Measurements from ENCODE around the gene FADD.
"Not testable (repeated sequence)": the region's sequence is repeated elsewhere in the genome, so short reads cannot be mapped to it uniquely, and the experiment has no call there.

FADD gene

DNA sequence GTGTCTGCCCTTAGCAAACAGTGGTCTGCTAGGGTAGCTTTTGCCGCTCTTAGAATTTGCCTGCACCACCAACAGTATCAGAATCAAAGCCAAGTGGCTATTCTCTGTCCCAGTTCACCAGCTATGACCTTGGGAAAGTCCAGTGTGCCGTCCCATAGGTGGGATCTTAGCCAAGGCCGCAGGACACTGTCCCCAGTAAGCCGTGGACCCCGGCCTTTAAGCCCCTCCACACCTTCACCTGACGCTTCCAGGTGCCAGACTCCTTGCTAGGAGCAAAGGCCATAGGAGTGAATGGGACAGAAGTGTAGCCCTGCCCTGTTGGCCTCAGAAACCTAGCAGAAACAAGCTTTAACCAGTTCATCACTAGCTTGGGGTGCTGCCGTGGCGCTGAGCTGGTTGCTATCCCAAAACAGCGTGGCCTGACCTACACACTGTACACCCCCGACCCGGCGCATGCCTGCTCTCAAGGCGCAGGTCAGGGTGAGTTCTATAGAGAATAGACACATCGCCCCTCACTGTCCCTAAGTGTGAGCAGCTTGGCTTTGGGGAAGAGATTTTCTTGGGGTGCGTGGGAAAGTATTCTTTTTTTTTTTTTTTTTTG is 4.5 kb downstream of the FADD start:
- H3K4me1 ChIP-seq (ENCODE audit: insufficient read depth, low read length), result peaks cover 14% of the 10 kb centered on the region
- H3K36me3 ChIP-seq (ENCODE audit: insufficient read depth, low read length), result peaks cover 31% of the 10 kb centered on the region
- no peak overlapping the region for H3K4me3 ChIP-seq (ENCODE audit: low read depth in 1 of 2, low read length in 2 of 2)
- H3K27me3 ChIP-seq (ENCODE audit: control insufficient read depth in 1 of 2, insufficient read depth in 2 of 2, low read length in 2 of 2), result no peaks in the 10 kb centered on the region
- H3K27ac ChIP-seq (ENCODE audit: low read depth, low read length), result no peak overlapping the region
- H3K9me3 ChIP-seq (ENCODE audit: low read length), result no peaks in the 10 kb centered on the region
- H3K9ac ChIP-seq (ENCODE audit: low read length), result no peak overlapping the region

DNA sequence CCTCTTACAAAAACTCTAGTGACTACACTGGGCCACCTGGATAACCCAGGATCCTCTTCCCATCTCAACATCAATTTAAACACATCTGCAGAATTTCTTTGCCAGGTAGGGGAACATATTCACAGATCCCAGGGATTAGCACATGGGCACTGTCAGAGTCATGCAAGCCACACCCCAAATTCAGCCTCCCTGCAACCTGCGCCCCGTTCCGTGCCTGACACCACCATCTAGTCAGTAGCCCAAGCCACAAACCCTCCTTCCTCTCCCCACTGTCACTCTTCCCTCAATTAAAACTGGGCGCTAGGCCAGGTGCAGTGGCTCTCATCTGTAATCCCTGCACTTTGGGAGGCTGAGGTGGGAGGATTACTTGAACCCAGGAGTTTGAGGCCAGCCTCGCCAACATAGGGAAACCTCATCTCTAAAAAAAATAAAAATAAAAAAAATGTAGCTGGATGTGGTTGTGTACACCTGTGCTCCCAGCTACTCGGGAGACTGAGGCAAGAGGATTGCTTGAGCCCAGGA is 6.4 kb downstream of the FADD start:
- H3K4me1 ChIP-seq (ENCODE audit: insufficient read depth, low read length), result peaks cover 8% of the 10 kb centered on the region
- H3K27ac ChIP-seq (ENCODE audit: low read depth, low read length), result no peak overlapping the region
- H3K4me3 ChIP-seq (ENCODE audit: low read depth in 1 of 2, low read length in 2 of 2), result no peak overlapping the region
- H3K36me3 ChIP-seq (ENCODE audit: insufficient read depth, low read length), result peaks cover 31% of the 10 kb centered on the region
- no peak overlapping the region for H3K9ac ChIP-seq (ENCODE audit: low read length)
- no peaks in the 10 kb centered on the region for H3K27me3 ChIP-seq (ENCODE audit: control insufficient read depth in 1 of 2, insufficient read depth in 2 of 2, low read length in 2 of 2)
- no peaks in the 10 kb centered on the region for H3K9me3 ChIP-seq (ENCODE audit: low read length)

DNA sequence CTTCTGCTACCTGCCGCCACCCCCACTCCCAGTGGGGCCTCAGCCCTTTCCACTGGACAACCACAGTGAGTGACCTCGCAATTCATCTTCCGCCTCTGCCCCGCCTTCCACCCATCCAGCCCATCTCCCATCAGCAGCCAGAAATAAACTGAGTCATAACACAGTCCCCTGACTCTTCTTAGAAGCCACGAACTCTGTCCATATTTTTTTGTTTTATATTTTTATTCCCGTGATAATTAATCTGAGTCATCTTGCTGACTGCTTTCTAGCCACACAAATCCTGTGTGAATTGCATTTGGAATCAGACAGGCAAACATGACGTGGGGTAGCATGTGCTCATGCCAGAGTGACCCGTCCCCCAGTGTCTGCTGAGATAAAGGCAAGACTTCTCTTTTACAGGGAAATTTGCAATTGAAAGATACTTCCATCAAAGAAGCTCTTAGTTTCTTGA is 7.0 kb downstream of the FADD start:
- Histone ChIP-seq H3K9me3 (ENCODE audit: low read length) (no peaks in the 10 kb centered on the region), H3K4me1 (ENCODE audit: insufficient read depth, low read length) (peaks cover 2% of the 10 kb centered on the region), H3K27me3 (ENCODE audit: control insufficient read depth in 1 of 2, insufficient read depth in 2 of 2, low read length in 2 of 2) (no peaks in the 10 kb centered on the region), H3K36me3 (ENCODE audit: insufficient read depth, low read length) (peaks cover 31% of the 10 kb centered on the region), H3K9ac (ENCODE audit: low read length) (no peak overlapping the region), H3K4me3 (ENCODE audit: low read depth in 1 of 2, low read length in 2 of 2) (no peak overlapping the region), H3K27ac (ENCODE audit: low read depth, low read length) (no peak overlapping the region)

DNA sequence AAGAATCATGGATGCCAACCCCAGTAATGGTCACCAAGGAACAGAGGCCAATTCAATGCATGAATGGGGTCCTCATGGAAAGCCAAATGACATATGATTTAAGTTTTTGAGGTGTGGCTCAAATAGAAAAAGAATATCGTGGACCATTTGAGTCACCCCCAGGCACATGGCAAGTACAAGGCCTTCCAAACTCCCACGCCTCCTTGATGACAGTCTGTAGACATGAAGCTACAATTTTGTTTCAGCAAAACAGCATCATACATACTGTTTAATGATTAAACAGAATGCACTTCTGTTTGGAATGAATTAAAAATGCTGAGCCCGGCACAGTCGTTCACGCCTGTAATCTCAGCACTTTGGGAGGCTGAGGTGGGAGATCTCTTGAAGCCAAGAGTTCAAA is 7.4 kb downstream of the FADD start:
- Histone ChIP-seq H3K9ac (ENCODE audit: low read length) (no peak overlapping the region), H3K4me1 (ENCODE audit: insufficient read depth, low read length) (no peaks in the 10 kb centered on the region), H3K4me3 (ENCODE audit: low read depth in 1 of 2, low read length in 2 of 2) (no peak overlapping the region), H3K9me3 (ENCODE audit: low read length) (no peaks in the 10 kb centered on the region), H3K27ac (ENCODE audit: low read depth, low read length) (no peak overlapping the region), H3K27me3 (ENCODE audit: control insufficient read depth in 1 of 2, insufficient read depth in 2 of 2, low read length in 2 of 2) (no peaks in the 10 kb centered on the region), H3K36me3 (ENCODE audit: insufficient read depth, low read length) (peaks cover 31% of the 10 kb centered on the region)

DNA sequence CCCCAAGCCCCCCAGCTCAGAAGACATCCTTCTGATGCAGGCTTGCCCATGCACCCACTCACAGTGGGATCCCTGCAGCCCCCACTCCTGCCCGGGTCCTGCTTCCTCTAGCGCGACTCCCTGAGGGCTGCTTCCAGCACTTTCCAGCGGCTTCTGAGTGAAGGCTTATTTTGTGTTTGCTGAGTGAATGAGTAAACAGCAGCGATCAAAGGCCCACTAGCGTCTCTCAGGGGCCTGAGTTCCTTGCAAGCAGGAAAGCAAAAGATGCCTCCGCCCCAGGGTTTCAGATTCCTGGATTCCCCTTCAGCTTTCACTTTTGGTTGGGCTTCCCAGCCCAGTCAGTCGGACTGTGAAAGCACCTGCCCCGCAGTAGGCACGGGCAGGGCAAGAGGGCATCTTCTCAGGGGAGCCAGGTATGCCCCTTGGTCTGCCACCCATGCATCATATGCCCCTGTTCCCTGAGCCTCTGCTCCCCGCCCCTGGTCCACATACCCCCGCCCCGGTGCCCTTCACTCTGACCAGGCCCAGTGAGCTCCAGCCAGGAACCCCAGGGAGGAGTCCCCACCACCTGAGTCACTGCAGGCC is 9.2 kb downstream of the FADD start:
- no peaks in the 10 kb centered on the region for H3K9me3 ChIP-seq (ENCODE audit: low read length)
- H3K27me3 ChIP-seq (ENCODE audit: control insufficient read depth in 1 of 2, insufficient read depth in 2 of 2, low read length in 2 of 2), result no peaks in the 10 kb centered on the region
- H3K36me3 ChIP-seq (ENCODE audit: insufficient read depth, low read length), result peaks cover 18% of the 10 kb centered on the region
- no peak overlapping the region for H3K27ac ChIP-seq (ENCODE audit: low read depth, low read length)
- no peaks in the 10 kb centered on the region for H3K4me1 ChIP-seq (ENCODE audit: insufficient read depth, low read length)
- H3K4me3 ChIP-seq (ENCODE audit: low read depth in 1 of 2, low read length in 2 of 2), result no peak overlapping the region
- no peak overlapping the region for H3K9ac ChIP-seq (ENCODE audit: low read length)

DNA sequence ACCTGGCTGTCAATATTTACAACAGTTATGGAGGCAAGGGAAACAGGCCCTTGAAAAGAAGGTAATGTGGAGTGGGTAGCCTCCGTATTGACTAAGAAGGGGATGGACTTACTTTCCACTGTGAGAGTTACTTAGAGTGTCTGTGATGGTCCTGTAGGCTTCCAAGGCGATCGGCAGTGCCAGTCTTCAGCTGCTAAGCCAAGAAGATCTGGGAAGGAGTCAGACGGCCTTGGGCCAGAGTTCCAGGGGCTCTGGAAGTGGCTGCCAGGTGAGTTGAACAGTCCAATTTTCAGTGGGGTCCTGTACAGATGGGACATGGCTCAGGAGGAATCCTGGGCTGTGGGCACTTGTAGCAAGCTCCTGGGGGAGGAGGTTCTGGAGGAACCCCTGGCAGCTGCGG is 14.3 kb downstream of the FADD start:
- not testable (repeated sequence) for H3K27ac ChIP-seq (ENCODE audit: low read depth, low read length); H3K27me3 ChIP-seq (ENCODE audit: control insufficient read depth in 1 of 2, insufficient read depth in 2 of 2, low read length in 2 of 2); H3K36me3 ChIP-seq (ENCODE audit: insufficient read depth, low read length); H3K9ac ChIP-seq (ENCODE audit: low read length); H3K9me3 ChIP-seq (ENCODE audit: low read length); H3K4me1 ChIP-seq (ENCODE audit: insufficient read depth, low read length); H3K4me3 ChIP-seq (ENCODE audit: low read depth in 1 of 2, low read length in 2 of 2)

DNA sequence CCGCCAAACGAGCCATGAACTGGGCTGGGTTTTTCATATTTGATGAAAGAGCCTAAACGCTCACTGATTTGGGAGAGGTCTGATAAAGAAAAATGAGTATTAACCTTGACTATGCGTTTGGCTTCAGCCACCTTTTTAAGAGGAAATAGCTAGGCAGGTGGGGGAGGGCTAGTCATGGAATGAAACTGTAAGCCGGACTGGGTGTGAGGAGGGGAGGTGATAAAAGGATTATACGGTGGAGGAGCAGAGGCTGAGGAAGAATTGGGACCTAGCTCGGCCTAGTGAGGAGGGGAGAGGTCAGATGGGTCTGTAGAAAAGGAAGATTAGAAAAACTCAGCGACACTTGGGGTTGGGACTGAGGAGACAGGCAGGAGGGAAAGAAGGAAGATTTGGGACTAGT is 15.0 kb downstream of the FADD start:
- H3K9ac ChIP-seq (ENCODE audit: low read length); H3K27me3 ChIP-seq (ENCODE audit: control insufficient read depth in 1 of 2, insufficient read depth in 2 of 2, low read length in 2 of 2); H3K36me3 ChIP-seq (ENCODE audit: insufficient read depth, low read length); H3K27ac ChIP-seq (ENCODE audit: low read depth, low read length); H3K9me3 ChIP-seq (ENCODE audit: low read length); H3K4me3 ChIP-seq (ENCODE audit: low read depth in 1 of 2, low read length in 2 of 2); H3K4me1 ChIP-seq (ENCODE audit: insufficient read depth, low read length): not testable (repeated sequence)

DNA sequence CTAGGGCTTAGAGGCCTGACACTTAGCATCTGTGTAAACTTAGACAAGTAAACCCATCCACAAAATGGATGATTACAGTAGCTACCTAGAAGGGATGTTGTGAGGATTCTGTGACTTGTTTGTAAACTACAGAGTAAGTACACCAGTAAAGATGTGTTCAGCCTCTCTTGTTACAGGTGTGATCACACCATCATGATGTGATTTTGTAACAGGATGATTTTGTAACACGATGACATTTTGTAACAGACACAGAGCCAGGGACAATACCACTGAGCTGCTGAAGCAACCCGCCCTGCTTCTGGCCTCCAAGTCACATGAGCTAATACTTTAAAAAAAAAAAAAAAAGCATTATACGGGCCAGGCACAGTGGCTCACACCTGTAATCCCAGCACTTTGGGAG is 17.0 kb downstream of the FADD start:
- Histone ChIP-seq H3K4me3 (ENCODE audit: low read depth in 1 of 2, low read length in 2 of 2) (no peak overlapping the region), H3K9me3 (ENCODE audit: low read length) (no peaks in the 10 kb centered on the region), H3K27me3 (ENCODE audit: control insufficient read depth in 1 of 2, insufficient read depth in 2 of 2, low read length in 2 of 2) (no peaks in the 10 kb centered on the region), H3K27ac (ENCODE audit: low read depth, low read length) (no peak overlapping the region), H3K36me3 (ENCODE audit: insufficient read depth, low read length) (no peaks in the 10 kb centered on the region), H3K9ac (ENCODE audit: low read length) (no peak overlapping the region), H3K4me1 (ENCODE audit: insufficient read depth, low read length) (no peaks in the 10 kb centered on the region)

DNA sequence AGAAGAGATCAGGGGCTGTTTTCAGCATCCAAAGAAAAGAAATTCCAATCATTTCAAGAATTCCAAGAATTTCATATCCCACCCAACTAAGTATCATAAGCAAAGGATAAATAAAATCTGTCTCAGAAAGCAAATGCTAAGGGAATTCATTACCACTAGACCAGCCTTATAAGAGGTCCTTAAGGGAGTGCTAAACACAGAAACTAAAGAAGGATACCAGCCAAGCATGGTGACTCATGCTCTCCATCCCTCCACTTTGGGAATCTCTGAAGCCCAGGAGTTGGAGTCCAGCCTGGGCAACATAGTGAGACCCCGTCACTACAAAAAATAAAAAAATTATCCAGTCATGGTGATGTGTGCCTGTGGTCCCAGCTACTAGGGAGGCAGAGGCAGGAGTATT is 17.8 kb downstream of the FADD start:
- H3K9me3 ChIP-seq (ENCODE audit: low read length), result no peaks in the 10 kb centered on the region
- H3K9ac ChIP-seq (ENCODE audit: low read length), result no peak overlapping the region
- H3K36me3 ChIP-seq (ENCODE audit: insufficient read depth, low read length), result no peaks in the 10 kb centered on the region
- no peak overlapping the region for H3K4me3 ChIP-seq (ENCODE audit: low read depth in 1 of 2, low read length in 2 of 2)
- H3K4me1 ChIP-seq (ENCODE audit: insufficient read depth, low read length), result no peaks in the 10 kb centered on the region
- no peaks in the 10 kb centered on the region for H3K27me3 ChIP-seq (ENCODE audit: control insufficient read depth in 1 of 2, insufficient read depth in 2 of 2, low read length in 2 of 2)
- no peak overlapping the region for H3K27ac ChIP-seq (ENCODE audit: low read depth, low read length)

DNA sequence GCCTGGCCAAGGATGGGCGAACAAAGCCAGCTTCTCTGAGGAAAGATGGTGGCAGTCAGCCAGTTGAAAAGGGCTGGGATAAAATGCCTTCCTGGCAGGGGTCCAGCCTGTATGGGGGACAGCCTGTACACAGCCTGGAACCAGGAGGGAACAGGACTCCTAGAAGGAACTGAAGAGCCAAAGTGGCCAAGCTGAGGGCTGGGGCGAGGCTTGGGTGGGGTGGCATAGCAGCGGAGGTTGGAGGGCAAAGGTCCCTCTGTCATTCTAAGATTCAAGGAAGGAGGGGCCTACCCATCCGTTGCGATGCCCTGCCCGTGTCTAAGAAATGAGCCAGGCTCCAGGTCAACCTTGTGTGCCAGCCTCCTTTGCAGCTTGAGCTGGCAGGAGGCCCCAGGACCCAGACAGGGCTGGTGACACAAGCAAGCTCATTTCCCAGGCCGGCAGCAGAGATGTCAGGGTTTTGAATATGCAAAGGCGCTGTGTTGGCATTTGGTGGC is 22.6 kb downstream of the FADD start:
- H3K27ac ChIP-seq (ENCODE audit: low read depth, low read length), result no peak overlapping the region
- H3K4me3 ChIP-seq (ENCODE audit: low read depth in 1 of 2, low read length in 2 of 2), result no peak overlapping the region
- H3K9ac ChIP-seq (ENCODE audit: low read length), result no peak overlapping the region
- no peaks in the 10 kb centered on the region for H3K27me3 ChIP-seq (ENCODE audit: control insufficient read depth in 1 of 2, insufficient read depth in 2 of 2, low read length in 2 of 2)
- H3K36me3 ChIP-seq (ENCODE audit: insufficient read depth, low read length), result no peaks in the 10 kb centered on the region
- no peaks in the 10 kb centered on the region for H3K4me1 ChIP-seq (ENCODE audit: insufficient read depth, low read length)
- no peaks in the 10 kb centered on the region for H3K9me3 ChIP-seq (ENCODE audit: low read length)

DNA sequence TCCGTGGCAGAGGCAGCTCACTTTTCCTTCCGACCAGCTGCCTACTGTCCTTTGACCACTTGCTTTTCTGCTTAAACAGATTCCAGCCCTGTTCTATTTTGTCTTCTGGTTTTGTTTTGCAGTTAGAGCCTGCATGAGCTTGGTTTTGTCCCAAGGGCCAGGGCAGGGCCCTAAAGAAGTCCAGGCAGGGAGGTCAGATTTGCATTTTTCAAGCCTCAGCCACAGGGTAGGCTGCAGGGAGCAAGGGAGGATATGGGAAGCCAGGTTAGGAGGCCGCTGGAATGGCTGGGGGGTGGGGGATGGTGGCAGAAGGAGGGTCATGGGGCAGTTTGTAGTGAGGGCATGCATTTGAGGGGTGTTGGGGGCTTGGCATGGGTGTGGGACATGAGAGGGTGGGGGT is 23.1 kb downstream of the FADD start:
- Histone ChIP-seq H3K27ac (ENCODE audit: low read depth, low read length) (no peak overlapping the region), H3K4me3 (ENCODE audit: low read depth in 1 of 2, low read length in 2 of 2) (no peak overlapping the region), H3K27me3 (ENCODE audit: control insufficient read depth in 1 of 2, insufficient read depth in 2 of 2, low read length in 2 of 2) (no peaks in the 10 kb centered on the region), H3K4me1 (ENCODE audit: insufficient read depth, low read length) (no peaks in the 10 kb centered on the region), H3K36me3 (ENCODE audit: insufficient read depth, low read length) (no peaks in the 10 kb centered on the region), H3K9me3 (ENCODE audit: low read length) (no peaks in the 10 kb centered on the region), H3K9ac (ENCODE audit: low read length) (no peak overlapping the region)

DNA sequence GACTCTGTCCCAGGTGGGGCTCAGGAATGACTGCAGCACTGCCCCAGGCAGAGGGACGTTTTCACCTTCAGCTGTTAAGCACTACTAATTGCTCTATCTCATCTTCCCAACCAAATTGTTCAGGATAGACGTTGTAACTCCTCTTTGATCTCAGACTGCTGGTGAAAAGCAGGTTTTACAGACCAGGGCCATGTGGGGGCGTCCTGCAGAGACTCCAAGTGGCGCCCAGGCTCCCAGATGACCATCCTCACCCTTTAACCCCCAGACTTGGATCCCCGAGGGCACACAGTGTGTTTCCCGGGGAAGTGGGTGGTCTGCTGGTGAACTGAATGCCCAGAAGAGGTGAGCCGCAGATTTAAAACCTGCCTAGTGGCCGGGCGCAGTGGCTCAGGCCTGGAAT is 23.9 kb downstream of the FADD start:
- no peaks in the 10 kb centered on the region for H3K27me3 ChIP-seq (ENCODE audit: control insufficient read depth in 1 of 2, insufficient read depth in 2 of 2, low read length in 2 of 2)
- no peaks in the 10 kb centered on the region for H3K9me3 ChIP-seq (ENCODE audit: low read length)
- no peak overlapping the region for H3K27ac ChIP-seq (ENCODE audit: low read depth, low read length)
- no peaks in the 10 kb centered on the region for H3K4me1 ChIP-seq (ENCODE audit: insufficient read depth, low read length)
- H3K4me3 ChIP-seq (ENCODE audit: low read depth in 1 of 2, low read length in 2 of 2), result no peak overlapping the region
- no peaks in the 10 kb centered on the region for H3K36me3 ChIP-seq (ENCODE audit: insufficient read depth, low read length)
- no peak overlapping the region for H3K9ac ChIP-seq (ENCODE audit: low read length)
